Stimulated activated CD4-positive, alpha-beta T cell treated with anti-CD3 and anti-CD28 coated beads, Interleukin-4, amount 100 ng/mL, for 4 hours (primary cell): ENCODE results near the gene CRYGS.
A peak's percentile ranks its signal among the peaks of the same experiment; 100 is the strongest.
"Not testable (repeated sequence)": the region's sequence is repeated elsewhere in the genome, so short reads cannot be mapped to it uniquely, and the experiment has no call there.

Source experiments
- DNase-seq, 2 experiments: peaks; one replicate each; pipeline ENCODE4 v3.0.0-alpha.2; 2020

CRYGS gene

DNA sequence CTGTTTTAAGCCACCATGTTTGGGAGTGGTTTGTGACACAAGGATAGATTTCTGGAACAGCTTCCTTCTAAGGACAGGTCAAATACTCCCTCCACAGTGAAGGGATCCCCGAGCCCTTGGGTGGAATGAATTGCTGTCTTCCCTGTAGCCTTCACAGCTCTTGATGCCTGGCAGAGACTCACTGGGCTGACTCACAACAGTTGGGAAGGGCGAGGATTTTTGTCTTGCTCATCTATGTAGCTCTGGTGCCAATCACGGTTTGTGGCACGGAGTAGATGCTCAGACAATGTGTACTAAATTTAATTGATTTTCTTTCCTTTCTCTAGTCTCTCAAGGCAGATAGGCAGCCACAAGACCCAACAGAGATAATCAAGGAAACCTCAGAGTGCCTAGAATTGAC, 27.0 kb downstream of the CRYGS start:
- DNase-seq = no peak

DNA sequence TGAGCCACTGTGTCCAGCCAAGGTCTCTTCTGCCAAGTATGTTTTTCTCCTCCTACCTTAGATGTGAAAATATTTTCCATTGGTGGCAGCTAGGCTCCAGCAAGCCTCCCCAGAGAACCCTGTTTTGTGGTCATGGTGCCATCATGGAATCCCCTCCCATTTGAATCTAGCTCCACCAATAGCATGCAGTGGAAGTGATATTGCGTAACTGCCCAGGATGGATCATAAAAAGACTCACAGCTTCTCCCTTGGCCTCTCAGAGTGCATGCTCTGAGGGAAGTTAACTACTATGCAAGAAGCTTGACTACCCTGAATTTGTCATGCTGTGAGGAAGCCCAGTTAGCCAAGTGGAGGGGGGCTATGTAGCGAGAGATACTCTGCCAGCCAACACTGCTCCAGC, 27.5 kb downstream of the CRYGS start:
- no peak for DNase-seq

DNA sequence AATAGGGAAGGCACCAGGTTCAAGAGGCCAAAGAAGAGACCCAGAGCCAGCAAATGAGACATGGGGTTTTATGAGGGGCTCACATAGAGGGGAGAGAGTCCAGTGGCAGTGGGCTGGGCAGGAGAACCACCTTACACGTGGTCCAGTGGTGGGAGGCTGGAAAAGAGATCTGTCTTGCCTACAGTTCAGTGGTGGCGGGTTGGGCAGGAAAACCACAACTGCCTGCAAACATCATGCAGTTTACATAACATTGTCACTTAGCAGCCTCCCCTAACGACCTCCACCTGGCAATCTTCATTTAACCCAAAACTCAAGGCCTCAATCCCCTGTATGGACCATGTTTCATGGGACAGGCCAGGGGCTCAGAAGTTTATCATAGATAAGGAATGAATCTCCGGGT, 29.1 kb downstream of the CRYGS start:
- DNase-seq = no peak

DNA sequence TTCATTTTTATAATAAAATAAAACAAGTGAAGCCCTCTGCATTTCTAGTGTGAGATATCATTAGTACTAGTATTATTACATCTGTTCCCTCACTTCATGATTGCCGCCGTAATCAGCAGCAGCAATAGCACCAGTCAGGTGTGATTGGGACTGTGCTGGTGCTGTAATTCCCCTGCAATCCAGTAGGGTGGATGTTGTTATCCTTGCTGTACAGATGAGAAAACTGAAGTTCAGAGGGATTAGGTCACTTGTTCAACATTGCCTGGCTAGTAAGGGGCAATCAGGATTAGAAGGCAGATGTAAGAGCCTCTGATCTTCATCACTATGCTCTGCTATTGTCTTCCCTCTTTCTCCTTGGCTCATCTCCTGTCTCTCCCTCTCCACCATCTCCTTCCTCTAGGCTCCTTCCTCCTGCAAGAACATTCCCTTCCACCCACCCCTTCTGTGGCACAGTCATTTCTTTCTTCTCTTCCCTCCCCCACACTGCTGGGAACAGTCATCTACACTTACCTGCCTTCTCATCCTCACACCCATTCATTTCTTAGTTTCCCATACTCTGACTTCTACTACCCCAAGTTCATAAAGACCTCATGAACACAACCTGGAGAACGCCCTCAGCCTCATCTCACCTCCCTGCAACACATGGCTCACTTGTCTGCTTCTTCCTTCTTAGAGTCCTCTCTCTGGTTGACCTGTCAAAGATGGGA, 29.7 kb downstream of the CRYGS start:
- no peak for DNase-seq

DNA sequence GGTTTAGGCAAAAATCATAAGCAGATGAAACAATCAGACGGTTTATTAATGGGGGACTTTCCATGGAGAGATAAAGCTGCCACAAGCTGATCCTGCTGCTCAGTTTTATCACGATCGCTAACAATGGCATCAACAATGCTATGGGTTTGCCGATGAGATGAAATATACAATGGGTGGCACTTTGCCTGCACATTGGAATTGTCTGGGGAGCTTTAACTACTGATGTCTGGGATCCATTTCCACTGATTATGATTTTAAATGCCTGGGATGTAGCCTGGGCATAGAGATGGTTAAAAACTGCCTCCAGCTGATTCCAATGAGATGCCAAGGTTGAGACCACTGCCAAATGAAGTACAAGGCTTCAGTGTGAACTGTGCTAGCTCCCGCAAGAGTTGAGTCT, 30.8 kb downstream of the CRYGS start:
- DNase-seq = no peak

DNA sequence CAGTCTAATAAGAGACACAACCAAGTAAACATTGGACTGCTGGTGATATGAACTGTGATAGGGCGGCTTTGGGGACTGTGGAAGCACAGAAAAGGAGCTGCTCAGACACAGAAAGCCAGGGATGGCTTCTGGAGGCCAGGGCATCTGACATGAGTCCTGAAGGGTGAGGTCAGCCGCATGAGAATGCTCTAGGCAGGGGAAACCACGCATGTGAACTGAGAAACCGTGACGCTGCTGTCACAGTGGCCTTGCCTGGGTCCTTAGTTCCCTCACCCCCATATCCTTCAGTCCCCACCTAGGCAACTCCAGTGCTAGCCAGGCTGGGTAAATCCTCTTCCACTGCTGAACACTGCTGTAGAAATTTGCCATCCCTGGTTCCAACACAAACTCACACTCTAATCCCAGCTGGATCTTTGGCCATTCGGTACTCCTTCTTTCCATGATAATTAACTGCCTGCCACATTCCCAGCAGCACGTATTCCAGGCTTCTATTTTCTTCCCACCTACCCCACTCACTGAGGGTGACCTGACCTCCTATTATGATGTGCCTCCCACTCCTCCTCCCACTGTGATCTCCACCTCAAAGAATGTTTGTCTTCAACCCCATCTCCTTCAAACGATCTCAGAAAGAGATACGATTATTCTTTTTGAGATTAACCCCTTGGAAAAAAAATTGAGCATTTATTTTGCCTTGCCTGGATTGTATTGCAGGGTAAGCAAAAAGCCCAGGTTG, 31.4 kb downstream of the CRYGS start:
- DNase-seq = no peak

DNA sequence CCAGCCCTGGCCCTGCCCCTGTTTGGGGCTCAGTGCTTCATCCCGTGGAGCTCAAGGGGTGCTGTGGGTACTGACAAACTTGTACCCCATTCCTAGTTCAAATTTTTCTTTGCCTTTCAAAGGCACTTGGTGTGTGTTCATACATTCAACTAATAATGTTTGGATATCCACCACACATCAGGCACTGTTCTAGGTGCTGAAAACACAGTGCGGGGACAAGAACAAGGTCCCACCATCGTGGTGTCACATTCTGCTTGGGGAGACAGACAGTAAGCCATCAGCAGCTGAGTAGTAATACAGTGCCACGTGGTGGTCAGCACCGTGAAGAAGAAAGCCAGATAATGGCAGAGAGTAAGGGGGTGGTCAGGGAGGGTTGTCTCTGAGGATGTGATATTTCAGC, 32.5 kb downstream of the CRYGS start:
- no peak for DNase-seq

DNA sequence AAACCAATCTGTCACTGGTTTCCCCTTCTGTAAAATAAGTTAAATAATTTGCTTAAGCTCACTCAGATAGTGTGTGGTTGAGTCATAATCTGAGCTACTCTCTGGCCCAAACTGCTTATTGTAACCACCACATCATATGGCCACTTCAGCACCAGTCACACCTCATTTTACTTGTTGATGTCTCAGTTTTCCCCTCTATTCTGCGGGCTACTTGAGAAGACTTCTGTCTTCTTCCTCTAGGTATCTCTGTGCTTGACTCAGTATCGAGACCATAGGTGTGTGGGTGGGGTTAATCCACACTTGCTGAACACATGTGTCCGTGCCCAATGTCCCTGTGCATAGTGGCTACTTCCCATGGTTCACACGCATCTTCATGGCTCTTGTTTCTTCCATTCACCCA, 32.9 kb downstream of the CRYGS start:
- no peak for DNase-seq

DNA sequence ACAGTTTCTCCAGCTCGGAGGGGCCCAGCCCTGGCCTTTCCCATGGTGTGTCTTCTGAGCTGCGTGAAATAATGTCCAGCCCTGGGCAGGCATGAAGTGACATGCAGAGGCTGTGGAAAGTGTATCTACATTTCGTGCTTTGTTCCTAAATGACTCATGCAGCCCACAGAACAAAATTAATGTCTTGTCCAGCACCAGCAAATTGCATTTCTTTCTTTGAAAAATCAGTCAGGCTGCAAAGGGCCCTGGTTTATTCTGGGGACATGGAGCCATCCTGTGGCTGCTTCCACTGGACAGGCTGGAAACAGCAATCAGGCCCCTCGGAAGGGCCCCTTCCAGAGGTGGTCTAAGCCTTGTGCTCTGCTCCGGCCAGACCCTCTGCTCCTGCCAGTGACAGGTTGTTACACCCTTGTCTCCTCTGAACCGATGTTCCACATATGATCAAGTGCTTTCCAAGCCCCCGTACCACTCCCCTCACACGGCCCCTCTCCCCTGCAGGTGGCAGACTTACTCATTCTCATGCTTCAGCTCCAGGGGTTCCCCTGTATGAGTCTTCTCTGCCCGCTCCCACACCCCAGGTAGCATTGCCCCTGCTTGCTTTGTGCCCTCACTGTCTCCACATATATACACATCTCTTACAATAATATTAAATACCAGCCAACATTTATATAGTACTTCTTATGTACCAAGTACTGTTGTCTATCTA, 33.7 kb downstream of the CRYGS start:
- no peak for DNase-seq

DNA sequence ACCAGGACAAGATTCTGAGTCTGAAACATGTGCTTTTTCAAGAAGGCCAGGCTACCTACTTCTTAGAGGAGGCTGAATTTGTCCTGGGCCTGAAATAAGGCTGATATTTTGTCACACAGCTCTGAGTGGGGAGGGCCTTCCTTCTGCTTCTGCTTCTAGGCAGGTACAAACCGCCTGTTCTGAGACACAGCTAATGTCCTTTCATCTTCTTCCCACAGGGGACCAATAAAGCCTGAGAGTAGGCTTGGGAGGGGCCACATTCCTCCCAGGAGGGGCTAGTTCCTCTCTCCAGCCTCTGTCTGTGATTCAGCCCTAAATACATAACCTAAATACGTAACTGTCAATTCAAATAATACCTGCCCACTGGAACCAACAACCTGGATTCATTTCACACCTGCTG, 34.8 kb downstream of the CRYGS start:
- no peak for DNase-seq

DNA sequence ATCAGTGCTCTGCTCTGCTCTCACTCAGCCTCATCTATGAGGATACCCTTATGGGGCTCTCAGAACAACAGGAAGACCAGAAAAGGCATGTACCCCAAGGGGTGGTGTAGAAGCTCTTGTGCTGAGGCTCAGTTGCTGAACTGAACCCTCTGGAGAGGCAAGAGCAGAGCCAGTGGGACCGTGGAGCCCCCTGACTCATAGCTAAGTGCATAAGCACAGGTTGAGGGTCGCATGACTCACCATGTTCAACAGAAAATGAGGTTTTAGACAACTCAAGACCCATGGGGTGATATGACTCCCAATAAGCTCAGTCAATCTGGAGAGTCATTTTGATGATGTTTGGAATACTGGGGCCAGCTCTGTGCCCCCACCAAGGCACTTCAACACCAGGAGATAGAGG, 37.3 kb downstream of the CRYGS start:
- peak in 1 of 2 experiments; percentile 20 for DNase-seq

DNA sequence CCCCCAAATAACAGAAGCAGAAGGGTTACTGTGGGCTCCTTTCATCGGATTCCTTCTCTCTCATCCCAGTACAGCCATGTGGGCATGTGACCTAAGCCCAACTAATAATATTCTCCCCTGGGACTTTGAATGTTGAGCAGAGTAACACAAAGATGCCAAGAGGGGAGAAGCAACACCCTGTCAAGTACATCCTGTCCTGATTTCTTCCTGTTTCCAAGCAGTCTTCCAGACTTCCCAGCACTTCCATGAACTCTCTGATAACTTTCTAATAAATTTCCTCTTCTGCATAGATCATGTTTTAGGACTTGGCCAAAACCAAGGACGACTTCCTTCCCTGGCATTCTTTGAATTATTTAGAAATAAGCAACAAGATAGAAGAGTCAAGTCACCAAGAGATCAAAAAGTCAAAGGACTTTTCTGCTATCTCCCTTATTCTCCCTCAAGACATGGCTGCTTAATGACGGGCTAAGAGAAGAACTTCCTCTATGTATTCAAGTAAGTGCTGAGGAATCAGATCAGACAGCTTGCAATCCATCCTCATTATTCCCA, 37.9 kb downstream of the CRYGS start:
- DNase-seq = no peak

DNA sequence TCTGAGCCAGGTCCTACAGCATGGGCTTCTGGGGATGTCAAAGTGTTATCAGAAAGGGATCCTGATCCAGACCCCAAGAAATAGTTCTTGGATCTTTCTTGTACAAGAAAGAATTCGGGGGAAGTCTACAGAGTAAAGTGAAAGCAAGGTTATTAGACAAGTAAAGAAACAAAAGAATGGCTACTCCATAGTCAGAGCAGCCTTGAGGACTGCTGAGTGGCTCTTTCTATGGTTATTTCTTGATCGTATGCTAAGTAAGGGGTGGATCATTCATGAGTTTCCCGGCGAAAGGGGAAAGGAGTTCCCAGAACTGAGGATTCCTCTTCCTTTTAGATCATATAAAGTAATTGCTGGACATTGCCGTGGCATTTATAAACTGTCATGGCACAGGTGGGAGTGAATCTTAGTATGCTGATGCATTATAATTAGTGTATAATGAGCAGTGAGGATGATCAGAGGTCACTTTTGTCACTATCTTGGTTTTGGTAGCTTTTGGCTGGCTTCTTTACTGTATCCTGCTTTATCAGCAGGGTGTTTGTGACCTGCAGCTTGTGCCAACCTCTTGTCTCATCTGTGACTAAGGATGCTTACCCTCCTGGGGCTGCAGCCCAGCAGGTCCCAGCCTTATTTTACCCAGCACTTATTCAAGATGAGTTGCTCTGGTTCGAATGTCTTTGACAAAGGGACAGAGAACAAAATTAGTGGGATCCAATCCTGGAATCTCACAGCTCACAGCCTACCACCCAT, 41.0 kb downstream of the CRYGS start:
- DNase-seq = no peak

DNA sequence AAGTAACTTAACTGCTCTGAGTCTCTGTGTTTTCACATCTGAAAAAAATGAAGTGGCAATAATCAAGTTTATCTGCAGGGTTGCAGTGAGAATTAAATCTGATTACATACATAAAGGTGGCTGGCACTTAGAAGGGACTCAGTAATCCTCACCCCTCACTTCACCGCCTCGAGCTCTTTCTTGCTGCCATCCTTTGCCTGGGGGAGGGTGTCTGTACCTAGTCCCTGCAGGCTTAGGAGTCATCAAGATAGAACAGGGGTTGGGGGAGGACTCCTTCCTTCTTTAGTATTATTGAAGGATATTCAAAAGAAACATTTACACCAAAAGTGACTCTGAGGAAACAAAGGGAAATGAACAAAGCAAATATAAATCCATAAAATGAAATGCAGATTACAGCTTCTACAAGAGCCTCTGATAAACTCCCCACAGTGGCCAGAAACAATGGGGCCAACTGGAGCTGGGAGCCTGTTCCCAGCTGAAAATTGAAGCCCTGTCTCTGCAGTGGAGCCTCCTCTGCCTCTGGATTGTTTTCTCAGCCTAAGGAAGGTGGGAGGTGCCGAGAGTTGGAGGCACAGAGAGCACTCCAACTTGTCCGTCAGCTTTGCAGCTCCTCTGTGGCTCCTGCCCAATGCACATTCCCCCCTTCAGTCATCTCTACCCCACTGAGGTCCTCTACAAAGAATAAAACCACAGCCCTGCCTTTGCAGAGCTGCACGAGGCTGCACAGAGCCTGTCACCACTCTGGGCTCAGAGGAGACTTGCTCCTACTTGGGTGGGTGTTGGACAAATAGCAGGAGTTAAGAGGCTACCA, 41.8 kb downstream of the CRYGS start:
- DNase-seq = no peak

DNA sequence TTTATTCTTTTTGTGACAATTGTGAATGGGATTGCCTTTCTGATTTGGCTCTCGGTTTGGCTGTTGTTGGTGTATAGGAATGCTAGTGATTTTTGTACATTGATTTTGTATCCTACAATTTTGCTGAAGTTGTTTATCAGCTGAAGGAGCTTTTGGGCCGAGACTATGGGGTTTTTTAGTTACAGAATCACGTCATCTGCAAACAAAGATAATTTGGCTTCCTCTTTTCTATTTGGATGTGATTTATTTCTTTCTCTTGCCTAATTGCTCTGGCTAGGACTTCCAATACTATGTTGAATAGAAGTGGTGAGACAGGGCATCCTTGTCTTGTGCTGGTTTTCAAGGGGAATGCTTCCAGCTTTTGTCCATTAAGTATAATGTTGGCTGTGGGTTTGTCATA, 44.2 kb downstream of the CRYGS start:
- DNase-seq = not testable (repeated sequence)

DNA sequence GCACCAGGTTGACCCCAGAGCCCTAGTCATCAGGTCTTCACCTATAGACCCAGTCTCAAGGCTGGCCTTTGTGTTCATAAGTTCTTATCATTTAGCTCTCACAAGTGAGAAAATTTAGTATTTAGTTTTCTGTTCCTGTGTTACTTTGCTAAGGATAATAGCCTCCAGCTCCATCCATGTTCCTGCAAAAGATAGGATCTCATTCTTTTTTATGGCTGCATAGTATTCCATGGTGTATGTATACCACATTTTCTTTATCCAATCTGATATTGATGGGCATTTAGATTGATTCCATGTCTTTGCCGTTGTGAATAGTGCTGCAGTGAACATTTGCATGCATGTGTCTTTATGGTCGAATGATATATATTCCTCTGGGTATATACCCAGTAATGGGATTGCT, 46.2 kb downstream of the CRYGS start:
- not testable (repeated sequence) for DNase-seq

DNA sequence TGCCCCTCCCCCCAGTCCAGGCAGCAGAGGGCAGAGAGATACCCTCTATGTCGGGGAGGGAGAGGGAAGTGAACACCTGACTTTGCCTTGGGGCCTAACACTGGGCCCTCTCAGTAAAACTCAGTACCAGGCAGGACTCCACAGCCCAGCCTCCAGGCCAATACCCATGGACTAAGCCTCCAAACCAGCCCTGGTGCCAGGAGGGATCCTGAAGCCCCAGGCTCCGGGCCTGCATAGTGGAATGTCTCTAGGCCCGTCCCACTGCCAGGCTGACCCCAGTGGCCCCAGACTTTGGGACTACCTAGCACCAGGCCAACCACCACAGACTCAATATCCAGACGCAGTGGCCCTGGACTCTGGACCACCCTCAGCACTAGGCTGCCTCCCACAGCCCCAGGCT, 46.6 kb downstream of the CRYGS start:
- DNase-seq = no peak

DNA sequence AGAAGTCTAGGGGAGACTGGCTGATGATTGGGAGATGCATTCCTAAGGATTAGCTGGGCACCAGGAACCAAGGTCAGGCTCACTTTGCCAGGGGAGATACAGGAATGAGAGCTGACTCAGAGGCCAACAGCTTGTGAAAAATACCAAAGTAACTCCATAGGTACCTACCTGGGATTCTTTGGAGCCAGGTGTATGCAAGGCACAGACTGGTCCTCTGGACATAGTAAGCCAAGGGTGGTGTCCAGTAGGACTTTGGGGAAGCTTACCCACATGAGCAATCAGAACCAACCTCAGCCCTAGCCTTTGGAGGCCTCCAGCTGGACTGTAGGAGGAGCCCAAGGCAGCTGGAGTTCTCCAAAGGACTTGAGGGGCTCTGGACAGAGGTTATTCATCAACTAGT, 47.5 kb downstream of the CRYGS start:
- no peak for DNase-seq

DNA sequence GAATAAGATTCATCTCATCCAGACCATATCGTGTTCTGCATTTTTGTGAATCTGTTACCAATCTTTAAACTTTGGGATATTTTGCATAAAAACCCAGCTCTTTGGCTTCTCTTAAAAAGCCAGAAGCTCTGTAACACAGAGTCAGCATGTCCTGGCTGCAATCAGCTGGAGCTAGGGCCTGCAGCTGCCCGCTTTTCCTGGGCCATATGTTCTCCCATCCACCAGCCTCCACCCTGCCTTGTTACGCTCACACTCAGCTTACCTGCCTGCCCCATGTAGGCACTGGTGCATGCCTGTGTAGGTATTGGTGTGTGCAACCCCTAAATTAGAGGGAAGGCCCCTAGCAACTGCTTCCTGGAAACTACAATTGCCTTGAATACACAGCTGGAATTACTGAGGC, 48.2 kb downstream of the CRYGS start:
- DNase-seq = no peak

DNA sequence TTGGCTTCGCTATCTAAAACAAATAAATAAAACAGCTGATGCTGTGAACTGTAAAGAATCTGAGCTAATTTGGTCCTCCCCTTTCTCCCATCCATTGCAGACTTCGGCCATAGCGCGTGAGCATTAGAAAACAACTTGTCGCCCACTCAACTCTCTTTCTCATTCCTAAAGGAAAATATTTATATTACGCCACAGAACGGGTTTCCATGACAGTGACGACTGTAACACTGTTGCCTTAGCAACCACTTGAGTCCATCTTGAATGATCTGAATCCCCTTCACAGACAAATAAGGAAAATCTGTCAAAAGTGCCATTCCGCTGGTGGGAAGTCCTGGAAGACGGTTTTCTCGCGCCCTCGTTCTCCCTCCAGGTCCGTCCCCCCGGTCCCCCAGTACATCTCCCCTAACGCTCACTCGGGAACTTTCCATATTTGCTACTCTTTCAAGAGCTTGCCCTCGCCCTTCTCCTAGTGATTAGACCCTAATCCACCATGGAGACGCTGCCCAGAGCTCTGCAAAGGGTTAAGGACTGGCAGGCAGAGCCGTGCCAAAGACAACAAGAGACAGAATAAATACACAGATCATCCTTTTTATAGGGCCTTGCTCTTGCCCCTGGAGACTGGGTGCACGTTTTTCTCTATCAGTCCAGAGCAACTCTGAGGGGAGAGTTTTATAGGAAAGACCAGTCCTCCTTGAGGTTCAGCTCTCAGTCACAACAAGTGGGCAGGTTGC, 50.5 kb downstream of the CRYGS start:
- DNase-seq = no peak

DNA sequence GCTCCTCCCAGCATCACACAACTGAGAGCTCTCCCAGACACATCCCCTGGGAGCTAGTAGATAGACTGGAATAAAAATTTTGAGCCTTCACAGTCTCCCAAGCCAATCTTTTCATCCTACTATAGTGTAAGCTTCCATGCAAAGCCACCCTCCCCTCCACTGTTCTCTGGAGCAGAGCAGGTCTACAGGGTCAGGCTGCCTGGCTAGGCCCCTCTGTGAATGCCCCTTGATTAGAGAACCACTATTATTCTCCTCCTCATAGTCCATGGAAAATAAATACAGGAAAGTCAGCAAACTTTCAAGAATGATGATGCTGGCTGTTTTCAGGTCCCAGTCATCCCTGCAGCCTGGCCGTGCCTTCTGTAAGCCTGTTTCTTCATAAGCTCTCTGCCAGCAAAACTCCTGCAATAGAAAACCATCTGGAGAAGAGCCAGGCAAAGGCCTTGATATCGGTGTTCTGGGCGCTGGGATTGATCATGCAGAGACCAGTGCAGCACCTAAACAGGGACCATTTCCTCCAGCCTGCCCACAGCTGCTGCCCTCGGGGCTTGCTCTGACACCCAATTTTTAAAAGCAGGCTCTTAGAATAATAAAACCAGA, 51.7 kb downstream of the CRYGS start:
- no peak for DNase-seq
